Ovary (tissue), 3 donors: ENCODE results near the gene MSH3.

Experiments used
- EP300 ChIP-seq: sonication (generic); formaldehyde crosslinking; IDR thresholded peaks from one replicate; pipeline ENCODE4 v1.6.1; 2017; ENCODE audit warnings: antibody characterized with exemption
- TF ChIP-seq, protein P1 (sequence below), 3 donors: fragments of 450-650 bp in 2 of 3; fragments of 200-600 bp in 1 of 3; IDR thresholded peaks; one replicate each; pipeline versions ENCODE4 v1.5.1 to v1.8.0; 2016 to 2022; ENCODE audit warnings: antibody characterized with exemption in 3 of 3, mild to moderate bottlenecking in 1 of 3
- donor health status: DM: no; HTN: no; CAD: no.

DNA sequence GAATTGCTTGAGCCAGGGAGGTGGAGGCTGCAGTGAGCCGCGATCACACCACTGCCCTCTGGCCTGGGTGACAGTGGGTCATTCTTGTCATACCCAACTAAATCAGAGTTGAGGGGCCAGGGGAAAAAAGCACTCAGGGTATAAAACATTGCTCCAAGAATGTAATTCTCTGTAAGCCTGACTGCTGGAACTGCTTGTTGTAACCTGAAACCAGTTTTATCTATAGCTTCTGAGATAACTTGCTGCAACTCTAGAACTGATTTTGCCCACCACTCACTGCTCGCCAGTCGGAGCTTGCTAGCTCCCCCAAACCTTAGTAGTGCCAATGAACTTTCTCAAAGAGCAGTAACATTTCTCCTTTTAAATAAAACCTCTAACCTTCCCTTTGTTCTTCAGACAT lies 9.6 kb upstream of the MSH3 start:
- TF ChIP-seq, protein P1, sequence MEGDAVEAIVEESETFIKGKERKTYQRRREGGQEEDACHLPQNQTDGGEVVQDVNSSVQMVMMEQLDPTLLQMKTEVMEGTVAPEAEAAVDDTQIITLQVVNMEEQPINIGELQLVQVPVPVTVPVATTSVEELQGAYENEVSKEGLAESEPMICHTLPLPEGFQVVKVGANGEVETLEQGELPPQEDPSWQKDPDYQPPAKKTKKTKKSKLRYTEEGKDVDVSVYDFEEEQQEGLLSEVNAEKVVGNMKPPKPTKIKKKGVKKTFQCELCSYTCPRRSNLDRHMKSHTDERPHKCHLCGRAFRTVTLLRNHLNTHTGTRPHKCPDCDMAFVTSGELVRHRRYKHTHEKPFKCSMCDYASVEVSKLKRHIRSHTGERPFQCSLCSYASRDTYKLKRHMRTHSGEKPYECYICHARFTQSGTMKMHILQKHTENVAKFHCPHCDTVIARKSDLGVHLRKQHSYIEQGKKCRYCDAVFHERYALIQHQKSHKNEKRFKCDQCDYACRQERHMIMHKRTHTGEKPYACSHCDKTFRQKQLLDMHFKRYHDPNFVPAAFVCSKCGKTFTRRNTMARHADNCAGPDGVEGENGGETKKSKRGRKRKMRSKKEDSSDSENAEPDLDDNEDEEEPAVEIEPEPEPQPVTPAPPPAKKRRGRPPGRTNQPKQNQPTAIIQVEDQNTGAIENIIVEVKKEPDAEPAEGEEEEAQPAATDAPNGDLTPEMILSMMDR (IDR thresholded peaks at IDR 0.05): no peak
- no peak for TF ChIP-seq EP300
